ENCODE results near the gene RNF212. TPM values are rescaled to one million over a fixed set of nuclear protein-coding genes. Genes with fewer than 3 reads are reported as not detected.
"Not testable (repeated sequence)": the region's sequence is repeated elsewhere in the genome, so short reads cannot be mapped to it uniquely, and the experiment has no call there.

The RNF212 gene
- total RNA-seq, 2 donors from 2014 or later = 2.1 to 2.6 TPM

GRCh38 chr4:1136048-1136447 lies 22.7 kb upstream of the RNF212 start:
- ATAC-seq (no peak), DNase-seq (no peak)
- peaks cover 27% of the 10 kb centered on the region for H3K27me3 Mint-ChIP-seq
- H3K4me1 Mint-ChIP-seq = peaks cover 18% of the 10 kb centered on the region
- no peaks in the 10 kb centered on the region for H3K36me3 Mint-ChIP-seq (ENCODE audit: low read depth)
- no peak overlapping the region for H3K4me3 Mint-ChIP-seq
- no peaks in the 10 kb centered on the region for H3K9me3 ChIP-seq (ENCODE audit: control insufficient read depth, low read length, poor library complexity, severe bottlenecking)
- H3K27ac Mint-ChIP-seq = no peak overlapping the region

DNA sequence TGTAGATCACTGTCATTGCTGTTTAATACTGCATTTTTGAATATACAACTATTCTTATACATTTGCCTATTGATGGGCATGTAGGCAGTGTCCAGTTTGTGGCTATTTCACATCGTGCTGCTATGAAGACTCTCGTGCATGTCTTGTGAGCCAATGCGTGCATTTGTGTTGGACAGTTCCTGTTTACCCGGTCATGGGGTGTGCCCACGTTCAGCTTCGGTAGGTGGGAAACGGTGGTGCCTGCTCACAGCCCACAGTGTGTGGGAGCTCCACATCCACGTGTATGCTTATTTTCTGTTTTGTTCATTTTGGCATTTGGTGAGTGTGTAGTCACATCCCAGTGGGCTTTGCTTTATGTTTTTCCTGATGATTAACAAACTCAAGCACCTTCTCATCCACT lies 19.7 kb upstream of the RNF212 start:
- Mint-ChIP-seq H3K4me1 (peaks cover 20% of the 10 kb centered on the region), H3K4me3 (no peak overlapping the region), H3K36me3 (ENCODE audit: low read depth) (no peaks in the 10 kb centered on the region), H3K27ac (no peak overlapping the region), H3K27me3 (peaks cover 10% of the 10 kb centered on the region)
- no peaks in the 10 kb centered on the region for H3K9me3 ChIP-seq (ENCODE audit: control insufficient read depth, low read length, poor library complexity, severe bottlenecking)
- no peak for DNase-seq
- ATAC-seq = no peak

DNA sequence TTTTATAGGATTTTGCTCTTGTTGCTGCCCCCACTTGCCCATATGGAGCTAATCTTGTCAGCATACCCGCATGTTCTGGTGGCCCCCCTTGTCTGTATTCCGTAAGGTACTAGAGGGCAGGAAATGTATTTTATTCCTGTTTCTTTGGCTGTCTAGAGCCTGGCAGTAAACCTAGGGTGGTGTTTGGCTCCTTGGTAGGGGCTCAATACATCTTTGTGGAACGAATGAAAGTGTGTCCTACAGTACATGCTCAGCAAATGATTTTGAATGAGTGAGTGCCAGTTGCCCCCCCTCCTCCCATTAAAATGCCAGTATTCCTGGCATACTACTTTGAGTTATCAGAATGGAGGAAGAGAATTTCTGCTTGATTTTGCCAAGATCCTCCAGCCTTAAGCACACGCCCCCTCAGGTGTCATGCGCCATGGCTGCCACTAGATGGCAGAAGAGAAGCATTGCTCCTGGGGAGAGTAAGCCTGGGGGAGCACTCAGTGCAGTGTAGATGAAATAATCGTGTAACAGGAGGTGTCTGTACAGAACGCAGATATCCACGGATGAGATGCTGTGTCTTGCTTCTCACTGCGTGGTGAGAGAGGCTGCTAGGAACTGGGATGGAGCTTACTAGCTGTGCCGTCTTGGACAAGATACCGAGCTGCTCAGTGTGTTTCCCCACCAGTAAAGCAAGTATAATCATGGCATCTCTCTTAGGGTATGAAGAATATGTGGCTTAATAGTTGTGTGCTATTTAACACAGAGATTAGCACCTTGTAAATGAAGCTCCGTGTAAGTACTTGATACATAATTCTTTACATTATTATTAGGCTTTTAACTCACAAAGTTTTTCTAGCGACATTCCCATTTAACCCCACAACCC lies 17.2 kb upstream of the RNF212 start:
- no peak overlapping the region for H3K27ac Mint-ChIP-seq
- no peak overlapping the region for H3K4me3 Mint-ChIP-seq
- DNase-seq (peak; percentile 33 to 77 (median 50)), ATAC-seq (peak; percentile 100)
- no peaks in the 10 kb centered on the region for H3K9me3 ChIP-seq (ENCODE audit: control insufficient read depth, low read length, poor library complexity, severe bottlenecking)
- no peaks in the 10 kb centered on the region for H3K36me3 Mint-ChIP-seq (ENCODE audit: low read depth)
- H3K4me1 Mint-ChIP-seq = peaks cover 5% of the 10 kb centered on the region
- H3K27me3 Mint-ChIP-seq = peaks cover 28% of the 10 kb centered on the region

- H3K4me1 Mint-ChIP-seq = peaks cover 7% of the 10 kb centered on the region
- no peaks in the 10 kb centered on the region for H3K36me3 Mint-ChIP-seq (ENCODE audit: low read depth)
- no peak overlapping the region for H3K27ac Mint-ChIP-seq
- no peak for ATAC-seq
- no peaks in the 10 kb centered on the region for H3K9me3 ChIP-seq (ENCODE audit: control insufficient read depth, low read length, poor library complexity, severe bottlenecking)
- peaks cover 41% of the 10 kb centered on the region for H3K27me3 Mint-ChIP-seq
- H3K4me3 Mint-ChIP-seq = no peak overlapping the region
- DNase-seq = no peak
Measured at GRCh38 chr4:1126506-1126905, 13.1 kb upstream of the RNF212 start.

GRCh38 chr4:1125466-1125865 lies 12.1 kb upstream of the RNF212 start:
- not testable (repeated sequence) for ATAC-seq; DNase-seq; H3K27ac Mint-ChIP-seq; H3K36me3 Mint-ChIP-seq (ENCODE audit: low read depth); H3K9me3 ChIP-seq (ENCODE audit: control insufficient read depth, low read length, poor library complexity, severe bottlenecking); H3K4me3 Mint-ChIP-seq; H3K4me1 Mint-ChIP-seq
- H3K27me3 Mint-ChIP-seq = peaks cover 42% of the 10 kb centered on the region

DNA sequence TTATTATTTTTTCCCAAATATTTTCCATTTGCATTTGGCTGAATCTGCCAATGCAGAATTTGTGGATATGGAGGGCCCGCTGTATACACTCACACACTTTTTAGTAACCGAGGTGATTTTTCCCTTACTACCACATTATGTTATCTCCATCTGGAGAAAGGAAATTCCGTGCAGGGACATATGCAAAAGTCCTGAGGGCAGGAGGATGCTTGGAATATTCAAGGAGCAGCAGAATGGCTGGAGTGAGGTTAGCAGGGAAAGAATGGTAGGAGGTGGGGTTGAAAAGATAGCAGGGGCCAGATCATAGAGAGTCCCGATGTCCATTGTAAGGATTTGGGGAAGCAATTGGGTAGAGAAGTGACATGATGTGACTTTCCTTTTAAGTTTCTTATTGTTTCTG lies 11.5 kb upstream of the RNF212 start:
- Mint-ChIP-seq H3K36me3 (ENCODE audit: low read depth) (no peaks in the 10 kb centered on the region), H3K4me3 (no peak overlapping the region), H3K4me1 (peaks cover 6% of the 10 kb centered on the region), H3K27ac (no peak overlapping the region), H3K27me3 (peaks cover 40% of the 10 kb centered on the region)
- H3K9me3 ChIP-seq (ENCODE audit: control insufficient read depth, low read length, poor library complexity, severe bottlenecking) = no peaks in the 10 kb centered on the region
- DNase-seq (no peak), ATAC-seq (no peak)

DNA sequence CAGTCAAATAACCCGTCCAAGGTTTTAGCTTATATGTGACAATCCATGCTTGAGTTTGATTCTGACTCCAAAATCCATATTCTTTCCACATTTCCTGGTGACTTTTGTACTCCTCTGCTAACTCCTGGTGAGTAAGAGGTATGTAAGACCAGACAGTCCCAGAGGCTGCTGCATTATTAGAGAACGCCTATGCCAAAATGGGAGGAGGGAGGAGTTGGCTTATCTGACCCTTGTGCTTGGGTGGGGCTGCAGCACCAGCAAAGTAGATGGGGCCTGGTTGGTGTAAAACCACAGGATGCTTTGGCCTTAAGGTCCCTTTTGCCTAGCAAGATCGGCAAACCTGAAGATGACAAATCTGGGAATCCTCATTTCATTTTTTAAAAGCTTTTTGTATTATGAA lies 9.1 kb upstream of the RNF212 start:
- no peak overlapping the region for H3K4me3 Mint-ChIP-seq

GRCh38 chr4:1116838-1117237 lies 3.5 kb upstream of the RNF212 start:
- DNase-seq (no peak), ATAC-seq (no peak)
- H3K27ac Mint-ChIP-seq = no peak overlapping the region

More for the DNA sequence above, 9.1 kb upstream of the RNF212 start:
- Mint-ChIP-seq H3K27me3 (peaks cover 37% of the 10 kb centered on the region), H3K27ac (no peak overlapping the region), H3K4me1 (peaks cover 6% of the 10 kb centered on the region), H3K36me3 (ENCODE audit: low read depth) (no peaks in the 10 kb centered on the region)
- DNase-seq = no peak
- no peaks in the 10 kb centered on the region for H3K9me3 ChIP-seq (ENCODE audit: control insufficient read depth, low read length, poor library complexity, severe bottlenecking)
- ATAC-seq = no peak

GRCh38 chr4:1115528-1116293 lies 2.3 kb upstream of the RNF212 start:
- DNase-seq = no peak
- H3K4me3 Mint-ChIP-seq = no peak overlapping the region
- H3K27me3 Mint-ChIP-seq = peaks cover 48% of the 10 kb centered on the region
- no peak overlapping the region for H3K27ac Mint-ChIP-seq
- H3K9me3 ChIP-seq (ENCODE audit: control insufficient read depth, low read length, poor library complexity, severe bottlenecking) = no peaks in the 10 kb centered on the region
- H3K4me1 Mint-ChIP-seq = peaks cover 8% of the 10 kb centered on the region
- H3K36me3 Mint-ChIP-seq (ENCODE audit: low read depth) = peaks cover 5% of the 10 kb centered on the region
- ATAC-seq = no peak

More at GRCh38 chr4:1116838-1117237, 3.5 kb upstream of the RNF212 start:
- no peaks in the 10 kb centered on the region for H3K9me3 ChIP-seq (ENCODE audit: control insufficient read depth, low read length, poor library complexity, severe bottlenecking)
- H3K4me3 Mint-ChIP-seq = no peak overlapping the region
- peaks cover 5% of the 10 kb centered on the region for H3K4me1 Mint-ChIP-seq
- peaks cover 41% of the 10 kb centered on the region for H3K27me3 Mint-ChIP-seq
- no peaks in the 10 kb centered on the region for H3K36me3 Mint-ChIP-seq (ENCODE audit: low read depth)

- no peak for ATAC-seq
- peaks cover 55% of the 10 kb centered on the region for H3K27me3 Mint-ChIP-seq
- peaks cover 16% of the 10 kb centered on the region for H3K4me1 Mint-ChIP-seq
- H3K4me3 Mint-ChIP-seq = no peak overlapping the region
- peaks cover 8% of the 10 kb centered on the region for H3K36me3 Mint-ChIP-seq (ENCODE audit: low read depth)
- DNase-seq = no peak
- H3K9me3 ChIP-seq (ENCODE audit: control insufficient read depth, low read length, poor library complexity, severe bottlenecking) = no peaks in the 10 kb centered on the region
- no peak overlapping the region for H3K27ac Mint-ChIP-seq
Measured at GRCh38 chr4:1112821-1113182, 562 bp downstream of the RNF212 start.

DNA sequence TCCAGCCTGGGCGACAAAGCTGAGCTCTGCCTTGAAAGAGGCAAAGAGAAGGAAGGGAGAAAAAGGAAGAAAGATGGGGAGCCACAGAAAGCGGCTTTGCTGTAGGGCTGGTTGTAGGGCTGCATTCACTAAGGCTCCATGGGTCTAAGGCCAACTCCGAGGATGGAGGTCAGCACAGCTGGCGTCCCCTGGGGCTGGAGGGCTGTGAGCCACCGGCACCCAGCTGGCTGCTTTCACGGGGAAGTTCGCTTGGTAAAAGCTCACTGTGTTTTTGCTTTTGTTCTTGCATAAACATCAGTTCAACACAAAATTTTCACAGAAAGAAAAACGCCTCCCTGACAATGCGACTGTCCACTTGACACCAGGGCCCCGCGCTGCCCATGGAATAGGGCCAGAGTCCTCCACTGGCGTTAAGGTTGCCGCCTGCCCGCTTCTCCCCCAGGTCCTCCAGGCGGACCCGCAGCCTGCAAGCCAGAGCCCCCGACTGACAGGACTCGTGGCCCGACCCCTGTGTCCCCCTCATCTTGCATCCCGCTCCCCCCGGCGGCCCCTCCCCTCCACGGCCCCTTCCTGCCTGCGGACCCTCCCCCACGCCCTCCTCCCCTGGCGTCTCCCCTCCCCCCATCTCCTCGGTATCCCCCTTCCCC lies 1.1 kb downstream of the RNF212 start:
- Mint-ChIP-seq H3K27ac (no peak overlapping the region), H3K4me3 (no peak overlapping the region), H3K4me1 (peaks cover 16% of the 10 kb centered on the region), H3K36me3 (ENCODE audit: low read depth) (peaks cover 8% of the 10 kb centered on the region), H3K27me3 (peaks cover 50% of the 10 kb centered on the region)
- DNase-seq = no peak
- no peaks in the 10 kb centered on the region for H3K9me3 ChIP-seq (ENCODE audit: control insufficient read depth, low read length, poor library complexity, severe bottlenecking)
- ATAC-seq = no peak

GRCh38 chr4:1111259-1111809 lies 2.0 kb downstream of the RNF212 start:
- Mint-ChIP-seq H3K27me3 (peaks cover 41% of the 10 kb centered on the region), H3K27ac (no peak overlapping the region), H3K4me1 (peaks cover 16% of the 10 kb centered on the region), H3K4me3 (no peak overlapping the region), H3K36me3 (ENCODE audit: low read depth) (peaks cover 8% of the 10 kb centered on the region)
- no peak for ATAC-seq
- no peak for DNase-seq
- H3K9me3 ChIP-seq (ENCODE audit: control insufficient read depth, low read length, poor library complexity, severe bottlenecking) = no peaks in the 10 kb centered on the region

GRCh38 chr4:1109898-1110506 lies 3.4 kb downstream of the RNF212 start:
- Mint-ChIP-seq H3K27me3 (peaks cover 32% of the 10 kb centered on the region), H3K36me3 (ENCODE audit: low read depth) (peaks cover 8% of the 10 kb centered on the region), H3K27ac (peak overlapping the region; percentile 11), H3K4me3 (no peak overlapping the region), H3K4me1 (peaks cover 18% of the 10 kb centered on the region)
- DNase-seq = no peak
- no peaks in the 10 kb centered on the region for H3K9me3 ChIP-seq (ENCODE audit: control insufficient read depth, low read length, poor library complexity, severe bottlenecking)
- ATAC-seq = no peak
